ENCODE results near the gene DHX16. TPM values are rescaled to one million over a fixed set of nuclear protein-coding genes. Genes with fewer than 3 reads are reported as not detected.

The DHX16 gene
- total RNA-seq, 6 experiments from 2014 or later: 33.7 to 36.7 (median 35.5) TPM

DNA sequence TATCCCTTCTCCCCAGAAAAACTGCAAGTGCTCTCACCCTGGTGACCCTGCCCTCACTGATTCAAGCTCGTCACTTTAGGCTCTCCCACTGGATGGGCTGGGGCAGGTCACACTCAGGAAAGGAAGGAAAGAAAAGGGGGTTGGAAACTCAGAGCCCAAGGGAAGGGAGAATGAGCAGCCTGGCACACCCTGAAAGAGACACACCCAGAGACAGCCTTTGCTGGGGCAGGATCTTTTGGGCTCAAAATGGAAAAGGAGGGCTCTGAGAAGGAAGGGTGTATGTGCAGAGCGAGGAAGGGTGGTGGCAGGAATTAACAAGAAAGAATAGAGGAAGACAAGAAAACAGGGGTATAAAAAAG lies 11.2 kb upstream of the DHX16 start:
- TF ChIP-seq, protein P1, sequence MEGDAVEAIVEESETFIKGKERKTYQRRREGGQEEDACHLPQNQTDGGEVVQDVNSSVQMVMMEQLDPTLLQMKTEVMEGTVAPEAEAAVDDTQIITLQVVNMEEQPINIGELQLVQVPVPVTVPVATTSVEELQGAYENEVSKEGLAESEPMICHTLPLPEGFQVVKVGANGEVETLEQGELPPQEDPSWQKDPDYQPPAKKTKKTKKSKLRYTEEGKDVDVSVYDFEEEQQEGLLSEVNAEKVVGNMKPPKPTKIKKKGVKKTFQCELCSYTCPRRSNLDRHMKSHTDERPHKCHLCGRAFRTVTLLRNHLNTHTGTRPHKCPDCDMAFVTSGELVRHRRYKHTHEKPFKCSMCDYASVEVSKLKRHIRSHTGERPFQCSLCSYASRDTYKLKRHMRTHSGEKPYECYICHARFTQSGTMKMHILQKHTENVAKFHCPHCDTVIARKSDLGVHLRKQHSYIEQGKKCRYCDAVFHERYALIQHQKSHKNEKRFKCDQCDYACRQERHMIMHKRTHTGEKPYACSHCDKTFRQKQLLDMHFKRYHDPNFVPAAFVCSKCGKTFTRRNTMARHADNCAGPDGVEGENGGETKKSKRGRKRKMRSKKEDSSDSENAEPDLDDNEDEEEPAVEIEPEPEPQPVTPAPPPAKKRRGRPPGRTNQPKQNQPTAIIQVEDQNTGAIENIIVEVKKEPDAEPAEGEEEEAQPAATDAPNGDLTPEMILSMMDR (IDR thresholded peaks at IDR 0.05): no peak
- peaks cover 65% of the 10 kb centered on the region for H3K4me1 Mint-ChIP-seq (ENCODE audit: low read depth)
- peaks cover 75% of the 10 kb centered on the region for H3K36me3 Mint-ChIP-seq (ENCODE audit: low read depth)
- H3K27me3 Mint-ChIP-seq (ENCODE audit: insufficient read depth): no peaks in the 10 kb centered on the region; the same call in none of the 2 replicates
- no peak for DNase-seq
- H3K4me3 Mint-ChIP-seq: peak overlapping the region; percentile 92
- H3K27ac Mint-ChIP-seq: peak overlapping the region; percentile 95
- no peaks in the 10 kb centered on the region; the same call in 1 of the 2 replicates for H3K9me3 Mint-ChIP-seq

DNA sequence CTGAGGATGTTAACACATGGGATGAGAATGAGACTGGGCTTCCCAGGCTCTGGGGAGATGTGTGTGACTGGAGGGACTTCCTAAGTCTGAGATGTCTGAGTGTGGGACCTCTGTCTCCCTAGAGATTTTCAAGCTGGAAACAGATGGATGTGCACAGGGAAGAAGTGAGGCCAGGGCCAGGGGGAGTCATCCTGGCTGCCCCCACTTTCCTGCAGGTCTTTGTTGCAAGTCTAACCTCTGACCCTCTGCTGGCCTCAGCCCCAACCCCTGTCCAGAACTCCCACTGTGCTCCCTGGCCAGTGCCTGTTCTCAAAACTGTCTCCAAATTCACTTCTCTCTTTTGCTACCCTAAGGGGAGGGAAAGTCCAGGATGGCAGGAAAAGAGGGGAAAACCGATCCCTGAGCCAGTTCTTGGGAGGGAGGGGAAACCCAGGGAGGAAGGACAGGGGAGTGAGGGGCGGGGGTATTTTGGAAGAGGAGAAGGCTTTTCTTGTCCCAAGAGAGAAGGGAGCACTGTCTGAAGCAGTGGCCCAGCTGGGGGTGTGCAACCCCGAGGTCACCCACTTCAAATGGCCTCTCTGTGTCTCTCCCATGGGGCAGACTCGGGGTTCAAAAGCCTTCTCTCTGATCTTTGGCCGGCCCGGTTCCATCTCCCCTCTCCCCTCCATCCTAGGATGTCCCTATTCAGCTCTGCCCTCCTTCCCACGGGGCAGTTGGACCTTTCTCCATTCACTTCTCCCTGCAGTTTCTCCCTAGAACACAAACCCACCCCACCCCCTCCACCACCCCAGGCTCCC lies 10.6 kb upstream of the DHX16 start:
- Mint-ChIP-seq H3K27ac (peak overlapping the region; percentile 95), H3K36me3 (ENCODE audit: low read depth) (peaks cover 74% of the 10 kb centered on the region), H3K4me3 (peak overlapping the region; percentile 92), H3K4me1 (ENCODE audit: low read depth) (peaks cover 61% of the 10 kb centered on the region), H3K9me3 (no peaks in the 10 kb centered on the region; the same call in 1 of the 2 replicates), H3K27me3 (ENCODE audit: insufficient read depth) (no peaks in the 10 kb centered on the region; the same call in none of the 2 replicates)
- DNase-seq: no peak
- TF ChIP-seq, protein P1 (IDR thresholded peaks at IDR 0.05): no peak

DNA sequence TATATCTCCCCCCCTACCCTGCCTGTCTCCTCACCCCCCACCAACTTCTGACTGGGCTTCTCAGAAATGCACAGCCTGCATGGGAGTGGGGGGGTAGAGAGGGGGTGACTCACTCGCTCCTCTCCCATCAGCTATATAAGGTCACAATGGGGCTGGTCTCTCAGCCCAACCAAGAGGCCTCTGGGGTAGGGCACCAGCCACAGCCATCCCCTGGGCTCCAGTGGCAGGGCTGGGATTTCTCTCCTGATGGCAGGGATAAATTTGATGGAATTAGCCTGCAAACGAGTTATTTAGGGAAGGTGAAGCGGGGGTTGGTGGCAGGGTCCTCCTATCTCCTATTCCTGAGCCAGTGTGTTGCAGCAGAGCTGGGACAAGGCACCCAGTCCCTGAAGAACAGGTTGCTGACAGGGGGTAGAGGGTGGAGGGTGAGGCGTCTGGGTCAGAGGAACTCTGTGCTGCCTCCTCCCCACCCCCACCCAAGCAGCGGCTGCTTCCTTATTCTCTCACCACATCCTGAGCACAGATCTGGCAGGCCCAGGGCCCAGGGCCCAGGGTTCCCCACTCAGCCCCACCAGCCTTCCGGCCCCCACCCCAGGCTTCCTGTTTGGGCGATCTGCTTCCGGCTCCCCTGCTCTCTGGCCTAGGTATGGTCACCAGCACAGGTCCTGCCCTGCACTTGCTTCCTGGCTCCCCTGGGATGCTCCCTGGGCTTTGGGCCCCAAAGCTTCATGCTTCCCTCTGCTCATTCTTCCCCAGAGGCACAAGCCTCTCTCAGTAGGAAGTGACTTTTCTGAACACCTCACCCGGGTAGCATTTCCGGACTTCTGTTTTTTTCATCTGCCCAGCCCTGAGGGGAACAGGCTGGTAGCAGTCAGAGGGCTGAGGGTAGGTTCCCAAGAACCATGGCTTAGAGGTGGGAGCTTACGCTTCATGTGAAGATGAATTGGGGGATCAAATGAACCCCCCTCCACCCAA lies 9.6 kb upstream of the DHX16 start:
- Mint-ChIP-seq H3K4me1 (ENCODE audit: low read depth) (peaks cover 53% of the 10 kb centered on the region), H3K27me3 (ENCODE audit: insufficient read depth) (no peaks in the 10 kb centered on the region; the same call in none of the 2 replicates), H3K4me3 (peak overlapping the region; percentile 92), H3K9me3 (no peaks in the 10 kb centered on the region; the same call in 1 of the 2 replicates), H3K36me3 (ENCODE audit: low read depth) (peaks cover 69% of the 10 kb centered on the region), H3K27ac (peak overlapping the region; percentile 95)
- TF ChIP-seq, protein P1 (IDR thresholded peaks at IDR 0.05): no peak
- DNase-seq: peak; percentile 88

DNA sequence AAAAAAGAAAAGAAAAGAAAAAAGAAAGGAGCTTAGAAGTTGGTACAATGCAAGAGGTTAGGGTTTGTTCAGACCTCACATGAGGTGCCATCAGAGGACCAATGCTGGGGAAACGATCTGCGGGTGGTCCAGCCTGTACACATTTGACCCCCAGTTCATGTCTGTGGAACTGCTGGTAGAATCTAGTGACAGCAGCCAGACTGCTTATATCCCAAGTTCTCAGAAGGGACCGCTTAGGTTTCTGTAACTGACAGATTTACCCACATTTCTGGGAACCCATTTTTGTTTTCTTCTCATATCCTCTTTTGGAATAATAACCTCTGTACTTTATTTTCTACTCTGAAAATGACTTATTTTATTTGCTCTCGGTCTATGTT lies 8.9 kb upstream of the DHX16 start:
- H3K27me3 Mint-ChIP-seq (ENCODE audit: insufficient read depth): no peaks in the 10 kb centered on the region; the same call in none of the 2 replicates
- H3K27ac Mint-ChIP-seq: peak overlapping the region; percentile 95
- DNase-seq: no peak
- TF ChIP-seq, protein P1 (IDR thresholded peaks at IDR 0.05): no peak
- no peaks in the 10 kb centered on the region; the same call in 1 of the 2 replicates for H3K9me3 Mint-ChIP-seq
- peaks cover 73% of the 10 kb centered on the region for H3K36me3 Mint-ChIP-seq (ENCODE audit: low read depth)
- H3K4me1 Mint-ChIP-seq (ENCODE audit: low read depth): peaks cover 54% of the 10 kb centered on the region
- H3K4me3 Mint-ChIP-seq: peak overlapping the region; percentile 92

DNA sequence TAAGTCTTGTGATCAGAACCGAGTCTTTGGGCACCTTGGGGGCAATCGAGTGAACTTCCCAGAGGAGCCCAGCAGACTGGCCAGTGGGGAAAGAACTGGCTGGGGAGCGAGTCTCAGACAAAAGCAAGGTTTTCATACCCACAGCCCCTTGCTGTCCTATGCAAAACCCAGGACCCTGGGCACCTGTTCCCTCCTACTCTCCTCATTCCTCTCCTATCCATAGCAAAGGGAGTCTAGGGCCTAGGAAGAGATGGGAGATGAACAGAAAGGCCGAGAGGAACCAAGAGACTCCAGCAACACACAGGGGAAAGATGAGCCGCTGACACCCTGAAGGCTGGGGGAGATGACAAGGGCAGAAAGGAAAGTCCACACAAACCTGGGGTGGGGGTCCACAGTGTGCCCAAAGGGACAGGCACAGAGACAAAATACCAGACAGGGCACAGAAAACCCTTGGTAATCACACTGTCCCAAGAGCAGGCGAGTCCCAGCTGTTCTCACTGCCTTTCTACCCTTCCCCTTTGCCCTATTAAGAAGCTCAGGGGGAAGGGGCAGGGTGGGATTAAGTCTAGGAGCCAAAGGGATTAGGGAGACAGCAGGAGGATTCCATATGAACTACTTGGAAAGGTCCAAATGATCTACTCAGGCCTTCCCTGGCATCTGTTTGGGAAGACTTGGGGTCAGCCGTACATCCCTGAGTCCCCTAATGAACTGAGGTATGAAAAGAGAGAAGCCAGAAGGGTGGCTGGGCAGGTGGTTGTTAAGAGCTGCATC lies 7.1 kb upstream of the DHX16 start:
- H3K4me1 Mint-ChIP-seq (ENCODE audit: low read depth): peaks cover 58% of the 10 kb centered on the region
- no peak for DNase-seq
- peak overlapping the region; percentile 65 for H3K27ac Mint-ChIP-seq
- peaks cover 70% of the 10 kb centered on the region for H3K36me3 Mint-ChIP-seq (ENCODE audit: low read depth)
- H3K4me3 Mint-ChIP-seq: peak overlapping the region; percentile 92
- peaks cover 4% of the 10 kb centered on the region for H3K27me3 Mint-ChIP-seq (ENCODE audit: insufficient read depth)
- TF ChIP-seq, protein P1 (IDR thresholded peaks at IDR 0.05): no peak
- H3K9me3 Mint-ChIP-seq: no peaks in the 10 kb centered on the region; the same call in 1 of the 2 replicates
